ENCODE measurements around the gene TTC23L. TPM values are rescaled to one million over a fixed set of nuclear protein-coding genes. Genes with fewer than 3 reads are reported as not detected.

The TTC23L gene
- total RNA-seq, 1 donor from 2014 or later: 1.6 TPM

GRCh38 chr5:34868791-34869190 lies 29.8 kb downstream of the TTC23L start:
- Mint-ChIP-seq H3K27ac (ENCODE audit: unreplicated experiment) (peak overlapping the region; percentile 81), H3K4me1 (peaks cover 23% of the 10 kb centered on the region), H3K36me3 (ENCODE audit: low read depth) (peaks cover 10% of the 10 kb centered on the region), H3K4me3 (no peak overlapping the region), H3K27me3 (ENCODE audit: low read depth) (no peaks in the 10 kb centered on the region), H3K9me3 (no peaks in the 10 kb centered on the region)
- no peak for TF ChIP-seq CTCF (conservative IDR thresholded peaks at IDR 0.05)
- DNase-seq (ENCODE audit: low read depth, low spot score): no peak

GRCh38 chr5:34869256-34869655 lies 30.3 kb downstream of the TTC23L start:
- Mint-ChIP-seq H3K27ac (ENCODE audit: unreplicated experiment) (peak overlapping the region; percentile 21), H3K9me3 (no peaks in the 10 kb centered on the region), H3K4me1 (peaks cover 23% of the 10 kb centered on the region), H3K36me3 (ENCODE audit: low read depth) (peaks cover 10% of the 10 kb centered on the region), H3K27me3 (ENCODE audit: low read depth) (no peaks in the 10 kb centered on the region), H3K4me3 (no peak overlapping the region)
- DNase-seq (ENCODE audit: low read depth, low spot score): no peak
- no peak for TF ChIP-seq CTCF (conservative IDR thresholded peaks at IDR 0.05)

- H3K4me3 Mint-ChIP-seq: no peak overlapping the region
- H3K27me3 Mint-ChIP-seq (ENCODE audit: low read depth): no peaks in the 10 kb centered on the region
- peaks cover 4% of the 10 kb centered on the region for H3K9me3 Mint-ChIP-seq
- DNase-seq (ENCODE audit: low read depth, low spot score): no peak
- H3K4me1 Mint-ChIP-seq: peaks cover 23% of the 10 kb centered on the region
- H3K27ac Mint-ChIP-seq (ENCODE audit: unreplicated experiment): no peak overlapping the region
- no peak for TF ChIP-seq CTCF (conservative IDR thresholded peaks at IDR 0.05)
- H3K36me3 Mint-ChIP-seq (ENCODE audit: low read depth): peaks cover 14% of the 10 kb centered on the region
Observed at GRCh38 chr5:34870382-34870781, 31.4 kb downstream of the TTC23L start.

- no peak overlapping the region for H3K4me3 Mint-ChIP-seq
- no peak overlapping the region for H3K27ac Mint-ChIP-seq (ENCODE audit: unreplicated experiment)
- peaks cover 4% of the 10 kb centered on the region for H3K4me1 Mint-ChIP-seq
- TF ChIP-seq CTCF (conservative IDR thresholded peaks at IDR 0.05): no peak
- H3K36me3 Mint-ChIP-seq (ENCODE audit: low read depth): peaks cover 18% of the 10 kb centered on the region
- no peaks in the 10 kb centered on the region for H3K27me3 Mint-ChIP-seq (ENCODE audit: low read depth)
- H3K9me3 Mint-ChIP-seq: peaks cover 11% of the 10 kb centered on the region
- DNase-seq (ENCODE audit: low read depth, low spot score): no peak
Observed at GRCh38 chr5:34876275-34876674, 37.3 kb downstream of the TTC23L start.

- no peak for DNase-seq (ENCODE audit: low read depth, low spot score)
- H3K36me3 Mint-ChIP-seq (ENCODE audit: low read depth): peaks cover 6% of the 10 kb centered on the region
- no peaks in the 10 kb centered on the region for H3K27me3 Mint-ChIP-seq (ENCODE audit: low read depth)
- peaks cover 9% of the 10 kb centered on the region for H3K4me1 Mint-ChIP-seq
- no peak overlapping the region for H3K27ac Mint-ChIP-seq (ENCODE audit: unreplicated experiment)
- TF ChIP-seq CTCF (conservative IDR thresholded peaks at IDR 0.05): no peak
- H3K4me3 Mint-ChIP-seq: no peak overlapping the region
- peaks cover 1% of the 10 kb centered on the region for H3K9me3 Mint-ChIP-seq
Observed at GRCh38 chr5:34881246-34881645, 42.3 kb downstream of the TTC23L start.

Data from neural crest cell (in vitro differentiated cells).